ENCODE results near the gene CEP70. TPM values are rescaled to one million over a fixed set of nuclear protein-coding genes. Genes with fewer than 3 reads are reported as not detected.
A peak's percentile ranks its signal among the peaks of the same experiment; 100 is the strongest.
"Not testable (repeated sequence)": the region's sequence is repeated elsewhere in the genome, so short reads cannot be mapped to it uniquely, and the experiment has no call there.

The CEP70 gene
- total RNA-seq, 2 experiments from 2014 or later = 15.9 to 19.5 TPM

- ATAC-seq = no peak
- ChIA-PET POLR2A (no interaction called here), CTCF (interaction anchor here (1.0 to 1.3 kb wide), 2 partner anchors 20 to 416 kb away, joined by 3 read pairs; no protein-coding TSS in a partner anchor)
Measured at GRCh38 chr3:138498991-138499390, 95.1 kb downstream of the CEP70 start.

GRCh38 chr3:138497851-138498250 is 96.2 kb downstream of the CEP70 start:
- Mint-ChIP-seq H3K4me3 (no peak overlapping the region), H3K9me3 (ENCODE audit: insufficient read depth) (no peaks in the 10 kb centered on the region), H3K36me3 (ENCODE audit: low read depth) (peaks cover 15% of the 10 kb centered on the region), H3K27me3 (ENCODE audit: low read depth) (no peaks in the 10 kb centered on the region), H3K4me1 (ENCODE audit: low read depth) (no peaks in the 10 kb centered on the region), H3K27ac (no peak overlapping the region)
- ATAC-seq (no peak), DNase-seq (no peak)
- CTCF ChIA-PET = no interaction called here
- POLR2A ChIA-PET = no interaction called here

More at GRCh38 chr3:138498991-138499390, 95.1 kb downstream of the CEP70 start:
- no peak for DNase-seq
- no peaks in the 10 kb centered on the region for H3K27me3 Mint-ChIP-seq (ENCODE audit: low read depth)
- H3K36me3 Mint-ChIP-seq (ENCODE audit: low read depth) = peaks cover 9% of the 10 kb centered on the region
- no peaks in the 10 kb centered on the region for H3K4me1 Mint-ChIP-seq (ENCODE audit: low read depth)
- no peaks in the 10 kb centered on the region for H3K9me3 Mint-ChIP-seq (ENCODE audit: insufficient read depth)
- no peak overlapping the region for H3K27ac Mint-ChIP-seq
- H3K4me3 Mint-ChIP-seq = no peak overlapping the region

DNA sequence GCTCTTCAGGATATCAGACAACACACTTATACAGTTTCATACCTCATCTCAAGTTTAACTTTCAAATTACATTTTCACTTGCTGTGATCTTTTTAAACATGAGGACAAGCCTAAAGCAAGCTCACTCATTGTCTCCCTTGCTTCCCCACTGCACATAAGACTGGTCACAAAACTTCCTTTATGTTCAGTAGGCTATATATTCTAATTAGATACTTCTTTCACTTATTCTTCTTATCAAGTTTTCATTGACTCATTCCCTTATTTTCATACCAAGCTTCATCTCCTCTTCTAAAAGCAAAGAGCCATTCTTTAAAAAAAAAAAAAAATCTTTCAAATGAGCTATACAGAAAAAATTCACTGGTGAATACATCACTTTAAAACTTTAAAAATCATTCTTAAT is 97.0 kb downstream of the CEP70 start:
- Mint-ChIP-seq H3K27ac (no peak overlapping the region), H3K4me3 (no peak overlapping the region), H3K4me1 (ENCODE audit: low read depth) (no peaks in the 10 kb centered on the region), H3K36me3 (ENCODE audit: low read depth) (peaks cover 12% of the 10 kb centered on the region), H3K9me3 (ENCODE audit: insufficient read depth) (no peaks in the 10 kb centered on the region), H3K27me3 (ENCODE audit: low read depth) (no peaks in the 10 kb centered on the region)
- DNase-seq = no peak
- ATAC-seq = no peak
- CTCF ChIA-PET = interaction anchor here (2.3 kb wide), 1 partner anchor 18 kb away, joined by 10 read pairs; no protein-coding TSS in a partner anchor
- POLR2A ChIA-PET = no interaction called here

DNA sequence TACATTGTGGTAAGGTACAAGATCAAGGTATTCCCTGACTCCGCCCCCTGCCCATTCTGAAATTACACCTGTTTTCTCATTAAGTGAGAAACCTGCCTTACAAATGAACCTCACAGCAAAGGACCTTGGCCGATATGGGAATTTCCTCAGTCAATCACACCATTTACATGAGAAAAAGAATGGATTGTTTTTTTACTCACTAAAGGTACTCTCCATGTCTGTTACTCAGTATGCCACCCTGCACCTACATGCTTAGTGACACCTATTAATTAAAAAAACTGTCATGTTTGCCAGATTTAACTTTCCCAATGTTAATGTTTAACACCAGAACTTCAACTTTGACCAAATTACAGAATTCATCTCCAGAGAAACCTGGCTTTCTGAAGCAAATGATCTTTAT is 97.6 kb downstream of the CEP70 start:
- Mint-ChIP-seq H3K36me3 (ENCODE audit: low read depth) (peaks cover 12% of the 10 kb centered on the region), H3K9me3 (ENCODE audit: insufficient read depth) (no peaks in the 10 kb centered on the region), H3K27me3 (ENCODE audit: low read depth) (no peaks in the 10 kb centered on the region), H3K27ac (no peak overlapping the region), H3K4me3 (no peak overlapping the region), H3K4me1 (ENCODE audit: low read depth) (no peaks in the 10 kb centered on the region)
- DNase-seq (no peak), ATAC-seq (no peak)
- CTCF ChIA-PET = interaction anchor here (0.9 to 2.3 kb wide), 3 partner anchors 17 to 419 kb away, joined by 3 to 10 read pairs (median 4); partner anchors contain the start of gene CEP70
- POLR2A ChIA-PET = no interaction called here

DNA sequence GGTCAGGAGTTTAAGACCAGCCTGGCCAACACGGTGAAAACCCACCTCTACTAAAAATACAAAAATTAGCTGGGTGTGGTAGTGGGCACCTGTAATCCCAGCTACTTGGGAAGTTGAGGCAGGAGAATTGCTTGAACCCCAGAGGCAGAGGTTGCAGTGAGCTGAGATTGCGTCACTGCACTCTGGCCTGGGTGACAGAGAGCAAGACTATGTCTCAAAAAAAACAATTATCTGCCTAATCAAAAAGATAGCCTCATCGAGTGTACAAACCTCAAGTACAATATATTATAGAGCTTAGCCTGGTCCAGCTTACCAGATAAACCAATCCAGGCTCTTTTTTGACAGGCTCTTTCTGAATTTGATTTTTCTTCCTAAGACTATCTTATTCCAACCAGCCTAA is 98.4 kb downstream of the CEP70 start:
- H3K4me1 Mint-ChIP-seq (ENCODE audit: low read depth); DNase-seq; ATAC-seq; POLR2A ChIA-PET; H3K9me3 Mint-ChIP-seq (ENCODE audit: insufficient read depth); H3K27me3 Mint-ChIP-seq (ENCODE audit: low read depth); H3K27ac Mint-ChIP-seq; H3K4me3 Mint-ChIP-seq: not testable (repeated sequence)
- peaks cover 12% of the 10 kb centered on the region for H3K36me3 Mint-ChIP-seq (ENCODE audit: low read depth)
- CTCF ChIA-PET = interaction anchor here (0.9 to 2.3 kb wide), 3 partner anchors 16 to 420 kb away, joined by 3 to 10 read pairs (median 4); partner anchors contain the start of gene CEP70

GRCh38 chr3:138494607-138494929 is 99.5 kb downstream of the CEP70 start:
- no peak for ATAC-seq
- H3K4me3 Mint-ChIP-seq = no peak overlapping the region
- CTCF ChIA-PET = no interaction called here
- H3K36me3 Mint-ChIP-seq (ENCODE audit: low read depth) = peaks cover 10% of the 10 kb centered on the region
- no peak overlapping the region for H3K27ac Mint-ChIP-seq
- no peaks in the 10 kb centered on the region for H3K27me3 Mint-ChIP-seq (ENCODE audit: low read depth)
- no peak for DNase-seq
- H3K4me1 Mint-ChIP-seq (ENCODE audit: low read depth) = no peaks in the 10 kb centered on the region
- POLR2A ChIA-PET = no interaction called here
- H3K9me3 Mint-ChIP-seq (ENCODE audit: insufficient read depth) = no peaks in the 10 kb centered on the region

- DNase-seq (no peak), ATAC-seq (no peak)
- H3K27ac Mint-ChIP-seq = no peak overlapping the region
- H3K4me3 Mint-ChIP-seq = no peak overlapping the region
- H3K27me3 Mint-ChIP-seq (ENCODE audit: low read depth) = no peaks in the 10 kb centered on the region
- H3K36me3 Mint-ChIP-seq (ENCODE audit: low read depth) = peaks cover 9% of the 10 kb centered on the region
- POLR2A ChIA-PET = no interaction called here
- H3K4me1 Mint-ChIP-seq (ENCODE audit: low read depth) = no peaks in the 10 kb centered on the region
- H3K9me3 Mint-ChIP-seq (ENCODE audit: insufficient read depth) = peaks cover under 1% of the 10 kb centered on the region
- CTCF ChIA-PET = no interaction called here
Measured at GRCh38 chr3:138493804-138494606, 100.1 kb downstream of the CEP70 start.

GRCh38 chr3:138492980-138493675 is 100.9 kb downstream of the CEP70 start:
- Mint-ChIP-seq H3K4me1 (ENCODE audit: low read depth) (no peaks in the 10 kb centered on the region), H3K9me3 (ENCODE audit: insufficient read depth) (peaks cover 5% of the 10 kb centered on the region), H3K4me3 (no peak overlapping the region), H3K27ac (no peak overlapping the region), H3K36me3 (ENCODE audit: low read depth) (peaks cover 11% of the 10 kb centered on the region), H3K27me3 (ENCODE audit: low read depth) (no peaks in the 10 kb centered on the region)
- ChIA-PET POLR2A (interaction anchor here (0.7 kb wide), 1 partner anchor 66 kb away, joined by 3 read pairs; no protein-coding TSS in a partner anchor), CTCF (interaction anchor here (1.5 kb wide), 1 partner anchor 14 kb away, joined by 3 read pairs; no protein-coding TSS in a partner anchor)
- DNase-seq (no peak), ATAC-seq (no peak)

DNA sequence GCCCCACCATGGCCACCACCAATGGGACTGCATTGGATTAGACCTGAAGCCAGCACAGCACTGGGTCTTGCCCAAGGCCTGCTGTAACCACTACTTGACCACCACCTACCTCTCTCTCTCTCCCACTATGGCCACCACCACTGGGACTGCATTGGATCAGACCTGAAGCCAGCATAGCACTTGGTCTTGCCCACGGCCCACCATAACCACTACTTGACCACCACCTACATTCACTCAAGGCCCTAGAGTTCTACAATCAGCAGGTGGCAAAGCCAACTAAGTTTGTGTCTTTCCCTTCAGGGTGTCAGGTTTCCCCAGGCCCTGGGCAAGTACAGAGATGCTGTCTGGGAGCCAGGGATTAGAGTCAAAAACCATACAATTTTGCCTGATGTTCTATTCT is 102.1 kb downstream of the CEP70 start:
- no peak overlapping the region for H3K27ac Mint-ChIP-seq
- H3K4me1 Mint-ChIP-seq (ENCODE audit: low read depth) = no peaks in the 10 kb centered on the region
- ATAC-seq (no peak), DNase-seq (no peak)
- POLR2A ChIA-PET = interaction anchor here (0.7 kb wide), 1 partner anchor 67 kb away, joined by 3 read pairs; no protein-coding TSS in a partner anchor
- no peak overlapping the region for H3K4me3 Mint-ChIP-seq
- peaks cover 11% of the 10 kb centered on the region for H3K36me3 Mint-ChIP-seq (ENCODE audit: low read depth)
- CTCF ChIA-PET = interaction anchor here (1.5 kb wide), 1 partner anchor 13 kb away, joined by 3 read pairs; no protein-coding TSS in a partner anchor
- H3K27me3 Mint-ChIP-seq (ENCODE audit: low read depth) = no peaks in the 10 kb centered on the region
- H3K9me3 Mint-ChIP-seq (ENCODE audit: insufficient read depth) = peaks cover 15% of the 10 kb centered on the region

DNA sequence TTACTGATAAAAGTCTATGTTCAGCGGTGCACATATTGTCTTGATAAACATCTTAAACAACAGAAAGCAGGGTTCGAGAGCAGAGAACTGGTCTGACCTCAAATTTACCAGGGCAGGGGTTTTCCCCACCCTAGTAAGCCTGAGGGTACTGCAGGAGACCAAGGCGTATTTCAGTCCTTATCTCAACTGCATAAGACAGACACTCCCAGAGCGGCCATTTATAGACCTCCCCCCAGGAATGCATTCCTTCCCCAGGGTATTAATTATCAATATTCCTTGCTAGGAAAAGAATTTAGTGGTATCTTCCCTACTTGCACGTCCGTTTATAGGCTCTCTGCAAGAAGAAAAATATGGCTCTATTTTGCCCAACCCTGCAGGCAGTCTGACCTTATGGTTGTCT is 107.5 kb downstream of the CEP70 start:
- Mint-ChIP-seq H3K9me3 (ENCODE audit: insufficient read depth) (peaks cover 27% of the 10 kb centered on the region), H3K36me3 (ENCODE audit: low read depth) (peaks cover 11% of the 10 kb centered on the region)
- DNase-seq; H3K27me3 Mint-ChIP-seq (ENCODE audit: low read depth); H3K4me3 Mint-ChIP-seq; POLR2A ChIA-PET; ATAC-seq; CTCF ChIA-PET; H3K4me1 Mint-ChIP-seq (ENCODE audit: low read depth); H3K27ac Mint-ChIP-seq: not testable (repeated sequence)

DNA sequence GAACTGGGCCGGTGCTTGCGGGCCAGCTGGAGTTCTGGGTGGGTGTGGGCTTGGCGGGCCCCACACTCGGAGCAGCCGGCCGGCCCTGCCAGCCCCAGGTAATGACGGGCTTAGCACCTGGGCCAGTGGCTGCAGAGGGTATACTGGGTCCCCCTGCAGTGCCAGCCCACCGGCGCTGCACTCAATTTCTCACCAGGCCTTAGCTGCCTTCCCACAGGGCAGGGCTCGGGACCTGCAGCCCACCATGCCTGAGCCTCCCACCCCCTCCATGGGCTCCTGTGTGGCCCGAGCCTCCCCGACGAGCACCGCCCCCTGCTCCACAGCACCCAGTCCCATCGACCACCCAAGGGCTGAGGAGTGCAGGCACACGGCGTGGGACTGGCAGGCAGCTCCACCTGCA is 109.4 kb downstream of the CEP70 start:
- H3K27me3 Mint-ChIP-seq (ENCODE audit: low read depth); POLR2A ChIA-PET; DNase-seq: not testable (repeated sequence)

GRCh38 chr3:138479438-138479863 is 114.6 kb downstream of the CEP70 start:
- H3K36me3 Mint-ChIP-seq (ENCODE audit: low read depth) = no peaks in the 10 kb centered on the region
- H3K4me1 Mint-ChIP-seq (ENCODE audit: low read depth) = no peaks in the 10 kb centered on the region
- no peak overlapping the region for H3K4me3 Mint-ChIP-seq
- peaks cover 8% of the 10 kb centered on the region for H3K27me3 Mint-ChIP-seq (ENCODE audit: low read depth)
- H3K9me3 Mint-ChIP-seq (ENCODE audit: insufficient read depth) = no peaks in the 10 kb centered on the region
- H3K27ac Mint-ChIP-seq = no peak overlapping the region
- ChIA-PET CTCF (interaction anchor here (0.6 to 3.4 kb wide), 34 partner anchors 9 to 444 kb away, joined by 3 to 76 read pairs (median 4); partner anchors contain the start of gene CEP70), POLR2A (no interaction called here)
- peak; percentile 42 for ATAC-seq
- peak; percentile 60 for DNase-seq

More for the DNA sequence above, 109.4 kb downstream of the CEP70 start:
- Mint-ChIP-seq H3K9me3 (ENCODE audit: insufficient read depth) (peaks cover 27% of the 10 kb centered on the region), H3K36me3 (ENCODE audit: low read depth) (peaks cover 11% of the 10 kb centered on the region)
- H3K27ac Mint-ChIP-seq; H3K4me1 Mint-ChIP-seq (ENCODE audit: low read depth); ATAC-seq; H3K4me3 Mint-ChIP-seq: not testable (repeated sequence)
- CTCF ChIA-PET = interaction anchor here (1.7 kb wide), 1 partner anchor 109 kb away, joined by 4 read pairs; the partner anchor contains the start of gene CEP70
